HepG2 (cell line): Measurements from ENCODE around the gene SYNGAP1. TPM values are rescaled to one million over a fixed set of nuclear protein-coding genes. Genes with fewer than 3 reads are reported as not detected.

Experiments
- AHR ChIP-seq: IDR thresholded peaks from 2 replicates; pipeline ENCODE4 v1.6.1; 2018; ENCODE audit warnings: missing genetic modification reagents, missing compliant biosample characterization
- CBX1 ChIP-seq: IDR thresholded peaks from one replicate; pipeline ENCODE4 v1.6.1; 2016; ENCODE audit warnings: antibody characterized with exemption, low read depth
- FOXK2 ChIP-seq: fragments of 450-650 bp; IDR thresholded peaks from 2 replicates; pipeline ENCODE4 v1.6.1; 2016
- GTF2F1 ChIP-seq: fragments of 150-350 bp; IDR thresholded peaks from 2 replicates; pipeline ENCODE4 v1.6.1; 2014; ENCODE audit warnings: low read length
- KDM4B ChIP-seq: sonication (generic); formaldehyde crosslinking; IDR thresholded peaks from 2 replicates; pipeline ENCODE4 v1.4.0; 2020; ENCODE audit warnings: missing genetic modification reagents
- MED8 ChIP-seq: sonication (generic); formaldehyde crosslinking; IDR thresholded peaks from 2 replicates; pipeline ENCODE4 v1.8.1; 2023; ENCODE audit warnings: mild to moderate bottlenecking, missing genetic modification reagents; ENCODE audit not compliant: insufficient replicate concordance
- ONECUT2 ChIP-seq: sonication (generic); formaldehyde crosslinking; IDR thresholded peaks from 2 replicates; pipeline ENCODE4 v1.4.0; 2020; ENCODE audit warnings: missing genetic modification reagents
- SETDB1 ChIP-seq: sonication (generic); formaldehyde crosslinking; IDR thresholded peaks from 2 replicates; pipeline ENCODE4 v1.5.1; 2020; ENCODE audit warnings: missing genetic modification reagents, mild to moderate bottlenecking, borderline replicate concordance
- SIN3A ChIP-seq: IDR thresholded peaks from 2 replicates; pipeline ENCODE4 v1.6.1; 2011; ENCODE audit warnings: low read depth, mild to moderate bottlenecking, control low read depth, low read length, borderline replicate concordance
- SMAD3 ChIP-seq: sonication (generic); formaldehyde crosslinking; IDR thresholded peaks from 2 replicates; pipeline ENCODE4 v1.4.0; 2020; ENCODE audit warnings: missing genetic modification reagents
- ZC3H13 ChIP-seq: sonication (generic); formaldehyde crosslinking; IDR thresholded peaks from 2 replicates; pipeline ENCODE4 v1.8.1; 2023; ENCODE audit warnings: mild to moderate bottlenecking, missing genetic modification reagents, moderate library complexity
- ZNF547 ChIP-seq: sonication (generic); formaldehyde crosslinking; IDR thresholded peaks from 2 replicates; pipeline ENCODE4 v1.5.1; 2020; ENCODE audit warnings: mild to moderate bottlenecking, missing genetic modification reagents
- ZNF577 ChIP-seq: sonication (generic); formaldehyde crosslinking; IDR thresholded peaks from 2 replicates; pipeline ENCODE4 v1.4.0; 2020; ENCODE audit warnings: mild to moderate bottlenecking, low read depth, missing genetic modification reagents, borderline replicate concordance
- ZNF773 ChIP-seq: sonication (generic); formaldehyde crosslinking; IDR thresholded peaks from 2 replicates; pipeline ENCODE4 v1.4.0; 2020; ENCODE audit warnings: missing genetic modification reagents, borderline replicate concordance
- polyA plus RNA-seq, 8 experiments: library from polyadenylated mRNA; depleted of rRNA in 3 of 8; stranded (reverse) in 7 of 8; unstranded in 1 of 8; fragments of >200 nt; fragmentation: Illumina TruSeq in 4 of 8; extraction: Trizol in 4 of 8; gene quantifications; 2 replicates each; pipeline versions ENCODE4 v1.2.1 to v1.2.3, GENCODE V29; 2011 to 2016; ENCODE audit warnings: low read depth in 4 of 8, missing spikeins in 1 of 8, mixed read lengths in 1 of 8; ENCODE audit not compliant: insufficient read depth in 1 of 8
- total RNA-seq, 5 experiments: library from RNA; depleted of rRNA; stranded (reverse); fragments of >200 nt; fragmentation: Illumina TruSeq; extraction: Trizol; gene quantifications; 2 replicates each; pipeline ENCODE4 v1.2.3, GENCODE V29; 2016; ENCODE audit warnings: low read depth in 1 of 5
- TF ChIP-seq, protein P1 (sequence below): sonication (generic); formaldehyde crosslinking; IDR thresholded peaks from 2 replicates; pipeline ENCODE4 v1.4.0; 2020; ENCODE audit warnings: missing genetic modification reagents, borderline replicate concordance
- TF ChIP-seq, protein P2 (sequence below): sonication (generic); formaldehyde crosslinking; IDR thresholded peaks from 2 replicates; pipeline ENCODE4 v1.4.0; 2020; ENCODE audit warnings: missing genetic modification reagents
- TF ChIP-seq, protein P3 (sequence below): sonication (generic); formaldehyde crosslinking; IDR thresholded peaks from 2 replicates; pipeline ENCODE4 v1.5.0; 2020; ENCODE audit warnings: missing genetic modification reagents, mild to moderate bottlenecking, borderline replicate concordance
- TF ChIP-seq, protein P4 (sequence below): IDR thresholded peaks from 2 replicates; pipeline ENCODE4 v1.6.1; 2016; ENCODE audit warnings: low read depth
- TF ChIP-seq, protein P5 (sequence below): IDR thresholded peaks from 2 replicates; pipeline ENCODE4 v1.6.1; 2016; ENCODE audit warnings: mild to moderate bottlenecking, missing biosample characterization, missing genetic modification reagents

Gene SYNGAP1
- total and polyA plus RNA-seq, 2 of the 13 experiments (the other 11 are each of a cell fraction or from before 2014, with no cell fraction given): 0.75 to 1.1 TPM

DNA sequence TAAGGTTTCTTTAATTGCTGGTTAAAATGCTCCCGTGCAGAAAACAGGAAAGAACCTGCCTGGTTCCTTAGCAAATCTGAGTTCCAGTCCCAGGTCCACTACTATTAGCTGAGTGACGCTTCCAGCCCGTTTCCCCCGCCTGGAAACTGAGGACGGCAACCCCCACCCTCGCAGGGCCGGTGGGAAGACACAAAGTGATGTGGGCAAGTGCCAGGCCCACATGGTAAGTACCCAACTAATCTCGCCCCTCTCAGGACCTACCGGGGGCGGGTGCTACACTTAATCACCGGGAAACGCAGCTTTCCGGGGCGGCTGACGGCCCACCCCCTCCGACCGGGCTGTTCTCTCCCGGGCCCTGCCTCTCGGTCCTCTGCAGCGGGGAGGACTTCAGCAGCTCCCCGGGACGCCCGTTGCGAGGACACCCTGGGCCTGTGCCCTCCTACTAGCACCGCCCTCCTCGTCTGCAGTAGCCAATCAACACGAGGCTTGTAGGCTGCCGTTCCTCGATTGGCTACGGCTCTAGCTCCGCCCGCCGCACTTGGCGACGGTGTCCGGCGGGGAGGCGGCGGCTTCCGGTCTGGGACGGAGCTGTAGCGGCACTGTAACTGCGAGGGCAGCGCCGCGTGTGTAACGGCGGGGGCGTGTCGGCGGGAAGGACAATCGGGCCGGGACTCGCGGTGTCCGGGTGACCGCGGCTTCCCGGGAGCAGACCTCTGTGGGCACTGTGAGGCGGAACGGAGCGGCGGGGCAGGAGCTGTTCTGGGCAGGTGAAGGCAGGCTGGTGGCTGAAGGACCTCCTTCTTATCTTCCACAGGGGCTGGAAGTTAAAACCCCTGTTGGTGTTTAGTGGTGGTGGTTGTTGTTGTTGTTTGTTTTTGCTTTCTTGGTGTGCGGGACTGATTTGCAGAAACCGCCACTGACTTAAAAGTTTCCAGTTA lies 34.4 kb downstream of the SYNGAP1 start, which contains the start of gene ZBTB9 (continued):
- TF ChIP-seq, protein P1, sequence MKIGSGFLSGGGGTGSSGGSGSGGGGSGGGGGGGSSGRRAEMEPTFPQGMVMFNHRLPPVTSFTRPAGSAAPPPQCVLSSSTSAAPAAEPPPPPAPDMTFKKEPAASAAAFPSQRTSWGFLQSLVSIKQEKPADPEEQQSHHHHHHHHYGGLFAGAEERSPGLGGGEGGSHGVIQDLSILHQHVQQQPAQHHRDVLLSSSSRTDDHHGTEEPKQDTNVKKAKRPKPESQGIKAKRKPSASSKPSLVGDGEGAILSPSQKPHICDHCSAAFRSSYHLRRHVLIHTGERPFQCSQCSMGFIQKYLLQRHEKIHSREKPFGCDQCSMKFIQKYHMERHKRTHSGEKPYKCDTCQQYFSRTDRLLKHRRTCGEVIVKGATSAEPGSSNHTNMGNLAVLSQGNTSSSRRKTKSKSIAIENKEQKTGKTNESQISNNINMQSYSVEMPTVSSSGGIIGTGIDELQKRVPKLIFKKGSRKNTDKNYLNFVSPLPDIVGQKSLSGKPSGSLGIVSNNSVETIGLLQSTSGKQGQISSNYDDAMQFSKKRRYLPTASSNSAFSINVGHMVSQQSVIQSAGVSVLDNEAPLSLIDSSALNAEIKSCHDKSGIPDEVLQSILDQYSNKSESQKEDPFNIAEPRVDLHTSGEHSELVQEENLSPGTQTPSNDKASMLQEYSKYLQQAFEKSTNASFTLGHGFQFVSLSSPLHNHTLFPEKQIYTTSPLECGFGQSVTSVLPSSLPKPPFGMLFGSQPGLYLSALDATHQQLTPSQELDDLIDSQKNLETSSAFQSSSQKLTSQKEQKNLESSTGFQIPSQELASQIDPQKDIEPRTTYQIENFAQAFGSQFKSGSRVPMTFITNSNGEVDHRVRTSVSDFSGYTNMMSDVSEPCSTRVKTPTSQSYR (CRISPR knock-in tag): no peak; the same call in 1 of the 2 replicates
- TF ChIP-seq, protein P2, sequence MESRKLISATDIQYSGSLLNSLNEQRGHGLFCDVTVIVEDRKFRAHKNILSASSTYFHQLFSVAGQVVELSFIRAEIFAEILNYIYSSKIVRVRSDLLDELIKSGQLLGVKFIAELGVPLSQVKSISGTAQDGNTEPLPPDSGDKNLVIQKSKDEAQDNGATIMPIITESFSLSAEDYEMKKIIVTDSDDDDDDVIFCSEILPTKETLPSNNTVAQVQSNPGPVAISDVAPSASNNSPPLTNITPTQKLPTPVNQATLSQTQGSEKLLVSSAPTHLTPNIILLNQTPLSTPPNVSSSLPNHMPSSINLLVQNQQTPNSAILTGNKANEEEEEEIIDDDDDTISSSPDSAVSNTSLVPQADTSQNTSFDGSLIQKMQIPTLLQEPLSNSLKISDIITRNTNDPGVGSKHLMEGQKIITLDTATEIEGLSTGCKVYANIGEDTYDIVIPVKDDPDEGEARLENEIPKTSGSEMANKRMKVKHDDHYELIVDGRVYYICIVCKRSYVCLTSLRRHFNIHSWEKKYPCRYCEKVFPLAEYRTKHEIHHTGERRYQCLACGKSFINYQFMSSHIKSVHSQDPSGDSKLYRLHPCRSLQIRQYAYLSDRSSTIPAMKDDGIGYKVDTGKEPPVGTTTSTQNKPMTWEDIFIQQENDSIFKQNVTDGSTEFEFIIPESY (CRISPR knock-in tag): no peak; the same call in 1 of the 2 replicates
- no peak for TF ChIP-seq FOXK2
- no peak for TF ChIP-seq GTF2F1
- peak; percentile 97; the same call in 1 of the 2 replicates for TF ChIP-seq SIN3A
- peak; percentile 16; the same call in 1 of the 2 replicates for TF ChIP-seq SETDB1 (CRISPR knock-in tag)
- TF ChIP-seq ONECUT2 (CRISPR knock-in tag): no peak; the same call in 1 of the 2 replicates
- no peak for TF ChIP-seq ZNF773
- TF ChIP-seq, protein P3, sequence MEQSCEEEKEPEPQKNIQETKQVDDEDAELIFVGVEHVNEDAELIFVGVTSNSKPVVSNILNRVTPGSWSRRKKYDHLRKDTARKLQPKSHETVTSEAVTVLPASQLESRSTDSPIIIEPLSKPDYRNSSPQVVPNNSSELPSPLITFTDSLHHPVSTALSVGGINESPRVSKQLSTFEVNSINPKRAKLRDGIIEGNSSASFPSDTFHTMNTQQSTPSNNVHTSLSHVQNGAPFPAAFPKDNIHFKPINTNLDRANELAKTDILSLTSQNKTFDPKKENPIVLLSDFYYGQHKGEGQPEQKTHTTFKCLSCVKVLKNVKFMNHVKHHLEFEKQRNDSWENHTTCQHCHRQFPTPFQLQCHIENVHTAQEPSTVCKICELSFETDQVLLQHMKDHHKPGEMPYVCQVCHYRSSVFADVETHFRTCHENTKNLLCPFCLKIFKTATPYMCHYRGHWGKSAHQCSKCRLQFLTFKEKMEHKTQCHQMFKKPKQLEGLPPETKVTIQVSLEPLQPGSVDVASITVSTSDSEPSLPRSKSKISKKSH: peak; percentile 87
- TF ChIP-seq CBX1: peak; percentile 97
- peak; percentile 88 for TF ChIP-seq ZNF547
- 0 out of 2 replicates have a peak, but pooled peaks have one; percentile 32 for TF ChIP-seq KDM4B (CRISPR knock-in tag)
- peak; percentile 80 for TF ChIP-seq SMAD3
- TF ChIP-seq, protein P4, sequence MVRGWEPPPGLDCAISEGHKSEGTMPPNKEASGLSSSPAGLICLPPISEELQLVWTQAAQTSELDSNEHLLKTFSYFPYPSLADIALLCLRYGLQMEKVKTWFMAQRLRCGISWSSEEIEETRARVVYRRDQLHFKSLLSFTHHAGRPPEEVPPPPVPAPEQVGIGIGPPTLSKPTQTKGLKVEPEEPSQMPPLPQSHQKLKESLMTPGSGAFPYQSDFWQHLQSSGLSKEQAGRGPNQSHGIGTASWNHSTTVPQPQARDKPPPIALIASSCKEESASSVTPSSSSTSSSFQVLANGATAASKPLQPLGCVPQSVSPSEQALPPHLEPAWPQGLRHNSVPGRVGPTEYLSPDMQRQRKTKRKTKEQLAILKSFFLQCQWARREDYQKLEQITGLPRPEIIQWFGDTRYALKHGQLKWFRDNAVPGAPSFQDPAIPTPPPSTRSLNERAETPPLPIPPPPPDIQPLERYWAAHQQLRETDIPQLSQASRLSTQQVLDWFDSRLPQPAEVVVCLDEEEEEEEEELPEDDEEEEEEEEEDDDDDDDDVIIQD (CRISPR knock-in tag): peak; percentile 67
- TF ChIP-seq AHR (CRISPR knock-in tag): peak; percentile 93
- TF ChIP-seq, protein P5, sequence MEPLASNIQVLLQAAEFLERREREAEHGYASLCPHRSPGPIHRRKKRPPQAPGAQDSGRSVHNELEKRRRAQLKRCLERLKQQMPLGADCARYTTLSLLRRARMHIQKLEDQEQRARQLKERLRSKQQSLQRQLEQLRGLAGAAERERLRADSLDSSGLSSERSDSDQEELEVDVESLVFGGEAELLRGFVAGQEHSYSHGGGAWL: peak; percentile 93; the same call in 1 of the 2 replicates
- peak; percentile 98 for TF ChIP-seq ZC3H13
- 0 out of 2 replicates have a peak, but pooled peaks have one; percentile 41 for TF ChIP-seq ZNF577 (CRISPR knock-in tag)
- TF ChIP-seq MED8 (CRISPR knock-in tag): peak; percentile 94
